Neural crest cell (in vitro differentiated cells): ENCODE measurements around the gene ELN. TPM values are rescaled to one million over a fixed set of nuclear protein-coding genes. Genes with fewer than 3 reads are reported as not detected.

Source experiments
- DNase-seq: peaks from one replicate; pipeline ENCODE4 v3.0.0; 2021; ENCODE audit warnings: low read depth, mixed read lengths, low spot score
- H3K27ac Mint-ChIP-seq: one replicate; pipeline ENCODE4 v1.8.0; 2021; ENCODE audit warnings: mild to moderate bottlenecking, mixed read lengths; ENCODE audit not compliant: unreplicated experiment
- H3K27me3 Mint-ChIP-seq: 2 replicates; pipeline ENCODE4 v1.8.0; 2021; ENCODE audit warnings: low read depth, mild to moderate bottlenecking, mixed read lengths
- H3K36me3 Mint-ChIP-seq: 2 replicates; pipeline ENCODE4 v1.8.0; 2021; ENCODE audit warnings: low read depth, mild to moderate bottlenecking, mixed read lengths
- H3K4me1 Mint-ChIP-seq: 2 replicates; pipeline ENCODE4 v1.8.0; 2021; ENCODE audit warnings: mixed read lengths
- H3K4me3 Mint-ChIP-seq: one replicate; pipeline ENCODE4 v1.8.0; 2021; ENCODE audit warnings: mild to moderate bottlenecking, mixed read lengths
- H3K9me3 Mint-ChIP-seq: 2 replicates; pipeline ENCODE4 v1.8.0; 2021; ENCODE audit warnings: mixed read lengths
- total RNA-seq: library from RNA; stranded (reverse); gene quantifications from 2 replicates; pipeline ENCODE4 v1.2.1, GENCODE V29; 2021
- TF ChIP-seq, protein P1 (sequence below): fragments of 200-600 bp; sonication (generic); conservative IDR thresholded peaks from 2 replicates; pipeline ENCODE4 v1.5.0; 2021; ENCODE audit warnings: antibody characterized with exemption, mild to moderate bottlenecking

The ELN gene
- total RNA-seq, 1 donor from 2014 or later = 1.0 TPM

DNA sequence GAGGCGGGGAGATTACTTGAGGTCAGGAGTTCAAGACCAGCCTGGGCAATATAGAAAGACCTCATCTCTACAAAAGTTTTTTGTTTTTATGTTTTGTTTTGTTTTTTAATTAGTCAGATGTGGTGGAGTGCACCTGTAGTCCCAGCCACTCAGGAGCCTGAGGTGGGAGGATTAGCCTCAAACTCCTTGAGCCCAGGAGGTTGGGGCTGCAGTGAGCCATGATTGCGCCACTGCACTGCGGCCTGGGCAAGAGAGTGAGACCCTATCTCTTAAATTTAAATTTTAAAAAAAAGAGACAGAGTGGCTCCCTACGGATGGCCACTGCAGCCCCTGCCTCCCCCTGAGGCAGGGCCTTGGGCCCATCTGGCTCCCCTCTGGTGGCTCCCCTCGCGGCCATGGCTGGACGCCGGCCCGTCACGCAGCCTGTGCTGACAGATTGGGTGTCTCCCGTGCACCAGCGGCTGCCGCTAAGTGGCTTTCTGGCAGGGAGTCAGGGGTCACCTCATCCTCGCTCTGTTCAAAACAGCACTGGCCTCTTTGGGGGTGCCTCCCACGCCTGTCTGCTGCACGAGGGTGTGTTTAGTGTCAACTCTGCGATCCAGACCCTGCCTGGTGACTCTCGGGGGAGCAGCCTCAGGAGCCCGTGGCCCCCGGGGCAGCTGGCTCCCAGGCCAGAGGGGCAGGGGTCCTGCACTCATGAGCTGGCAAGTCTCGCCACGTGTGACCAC is 44.4 kb upstream of the ELN start:
- TF ChIP-seq, protein P1, sequence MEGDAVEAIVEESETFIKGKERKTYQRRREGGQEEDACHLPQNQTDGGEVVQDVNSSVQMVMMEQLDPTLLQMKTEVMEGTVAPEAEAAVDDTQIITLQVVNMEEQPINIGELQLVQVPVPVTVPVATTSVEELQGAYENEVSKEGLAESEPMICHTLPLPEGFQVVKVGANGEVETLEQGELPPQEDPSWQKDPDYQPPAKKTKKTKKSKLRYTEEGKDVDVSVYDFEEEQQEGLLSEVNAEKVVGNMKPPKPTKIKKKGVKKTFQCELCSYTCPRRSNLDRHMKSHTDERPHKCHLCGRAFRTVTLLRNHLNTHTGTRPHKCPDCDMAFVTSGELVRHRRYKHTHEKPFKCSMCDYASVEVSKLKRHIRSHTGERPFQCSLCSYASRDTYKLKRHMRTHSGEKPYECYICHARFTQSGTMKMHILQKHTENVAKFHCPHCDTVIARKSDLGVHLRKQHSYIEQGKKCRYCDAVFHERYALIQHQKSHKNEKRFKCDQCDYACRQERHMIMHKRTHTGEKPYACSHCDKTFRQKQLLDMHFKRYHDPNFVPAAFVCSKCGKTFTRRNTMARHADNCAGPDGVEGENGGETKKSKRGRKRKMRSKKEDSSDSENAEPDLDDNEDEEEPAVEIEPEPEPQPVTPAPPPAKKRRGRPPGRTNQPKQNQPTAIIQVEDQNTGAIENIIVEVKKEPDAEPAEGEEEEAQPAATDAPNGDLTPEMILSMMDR = no peak
- no peaks in the 10 kb centered on the region for H3K36me3 Mint-ChIP-seq
- peaks cover 2% of the 10 kb centered on the region for H3K27me3 Mint-ChIP-seq
- no peak for DNase-seq
- no peak overlapping the region for H3K27ac Mint-ChIP-seq
- H3K4me3 Mint-ChIP-seq = no peak overlapping the region
- H3K4me1 Mint-ChIP-seq = peaks cover 10% of the 10 kb centered on the region
- no peaks in the 10 kb centered on the region for H3K9me3 Mint-ChIP-seq

DNA sequence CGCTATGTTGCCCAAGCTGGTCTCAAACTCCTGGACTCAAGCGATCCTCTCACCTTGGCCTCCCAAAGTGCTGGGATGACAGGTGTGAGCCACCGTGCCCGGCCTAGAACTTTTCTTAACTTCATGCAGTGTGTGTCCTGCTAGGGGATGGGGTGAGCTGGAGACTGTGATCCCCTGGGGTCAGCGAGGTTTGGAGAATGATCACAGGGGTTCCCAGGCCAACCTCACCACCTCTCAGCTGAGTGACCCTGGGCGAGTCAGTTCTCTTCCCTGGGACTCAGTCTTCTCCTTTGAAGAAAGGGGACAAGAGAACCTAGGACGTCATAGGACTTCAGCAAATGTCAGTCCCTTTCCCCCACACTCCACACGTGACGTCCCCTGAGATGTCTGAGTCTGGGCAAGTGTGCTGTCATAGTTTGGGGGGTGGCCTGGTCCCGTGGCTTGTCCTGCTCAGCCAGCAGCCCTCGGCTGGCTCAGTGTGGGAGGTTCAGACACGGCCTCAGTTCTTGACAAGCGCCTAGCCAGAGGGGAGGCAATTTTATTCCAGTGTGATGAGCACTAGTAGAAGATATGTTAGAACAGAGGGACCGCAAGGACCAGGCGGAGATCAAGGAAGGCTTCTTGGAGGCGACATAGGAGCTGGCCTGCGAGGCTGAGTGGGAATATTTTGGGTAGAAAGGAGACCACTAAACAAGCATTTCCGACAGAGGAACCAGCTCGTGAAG is 43.3 kb upstream of the ELN start:
- Mint-ChIP-seq H3K4me3 (no peak overlapping the region), H3K27ac (no peak overlapping the region), H3K9me3 (no peaks in the 10 kb centered on the region), H3K27me3 (peaks cover 2% of the 10 kb centered on the region), H3K36me3 (no peaks in the 10 kb centered on the region), H3K4me1 (peaks cover 12% of the 10 kb centered on the region)
- TF ChIP-seq, protein P1 = no peak
- DNase-seq = no peak

DNA sequence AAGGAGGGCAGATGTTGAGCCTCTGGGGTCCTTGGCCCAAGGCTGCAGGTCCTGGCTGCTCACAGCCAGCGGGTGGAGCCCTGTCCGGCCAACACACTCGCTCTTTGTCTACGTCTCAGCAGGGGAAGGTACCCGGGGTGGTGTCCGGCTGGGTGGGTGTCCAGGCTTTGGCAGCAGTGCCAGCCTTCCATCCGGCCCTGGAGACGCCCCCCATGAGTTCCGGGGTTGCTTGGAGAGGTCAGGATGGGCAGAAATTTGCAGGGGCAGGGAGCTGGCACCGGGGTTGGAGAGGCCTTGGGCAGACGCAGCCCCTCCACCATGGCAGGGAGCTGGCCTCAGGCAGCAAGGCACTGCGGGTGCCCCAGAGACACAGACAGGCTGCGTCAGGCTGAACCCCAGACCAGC is 42.2 kb upstream of the ELN start:
- TF ChIP-seq, protein P1 = no peak
- DNase-seq = no peak
- H3K27me3 Mint-ChIP-seq = peaks cover 2% of the 10 kb centered on the region
- no peaks in the 10 kb centered on the region for H3K36me3 Mint-ChIP-seq
- H3K9me3 Mint-ChIP-seq = no peaks in the 10 kb centered on the region
- no peak overlapping the region for H3K27ac Mint-ChIP-seq
- H3K4me1 Mint-ChIP-seq = peaks cover 12% of the 10 kb centered on the region
- H3K4me3 Mint-ChIP-seq = no peak overlapping the region

DNA sequence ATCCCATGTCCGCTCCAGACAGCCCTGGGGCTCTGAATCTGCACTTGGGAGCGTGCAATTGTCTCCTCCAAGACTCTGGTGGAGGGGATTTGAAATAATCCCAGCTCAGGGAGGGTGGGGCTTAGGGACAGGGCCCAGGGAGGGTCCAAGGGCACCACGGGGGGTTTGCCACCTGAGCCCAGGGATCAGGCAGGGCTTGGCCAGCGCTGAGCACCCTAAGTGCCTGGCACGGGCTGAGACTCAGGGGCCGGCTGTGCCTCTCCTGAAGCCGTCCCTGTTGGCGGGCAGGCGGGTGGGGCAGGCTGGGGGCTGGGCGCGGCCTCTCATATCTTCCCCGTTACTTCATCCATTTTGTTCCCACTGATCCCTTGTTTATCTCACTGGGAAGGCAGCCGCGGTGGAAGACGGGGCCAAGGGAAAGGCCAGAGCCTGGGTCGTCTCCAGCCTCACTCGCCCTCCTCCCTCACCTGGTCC is 41.8 kb upstream of the ELN start:
- TF ChIP-seq, protein P1 = no peak

DNA sequence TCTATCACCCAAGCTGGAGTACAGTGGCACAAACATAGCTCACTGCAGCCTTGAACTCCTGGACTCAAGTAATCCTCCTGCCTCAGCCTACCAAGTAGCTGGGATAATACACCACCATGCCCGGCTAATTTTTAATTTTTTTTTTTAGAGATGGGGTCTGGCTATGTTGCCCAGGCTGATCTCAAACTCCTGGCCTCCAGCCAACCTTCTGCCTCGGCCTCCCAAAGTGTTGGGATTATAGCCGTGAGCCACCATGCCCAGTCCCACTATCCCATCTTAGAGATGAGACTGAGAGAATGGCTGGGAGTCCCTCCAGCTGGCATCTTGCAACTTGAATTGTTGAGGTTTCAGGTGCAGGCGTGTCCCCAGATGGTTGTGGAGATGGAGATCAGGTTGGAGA is 40.7 kb upstream of the ELN start:
- Mint-ChIP-seq H3K36me3 (no peaks in the 10 kb centered on the region), H3K4me1 (peaks cover 12% of the 10 kb centered on the region), H3K27me3 (no peaks in the 10 kb centered on the region), H3K27ac (peak overlapping the region; percentile 89), H3K9me3 (no peaks in the 10 kb centered on the region), H3K4me3 (no peak overlapping the region)
- no peak for DNase-seq
- TF ChIP-seq, protein P1 = no peak

More for the DNA sequence above, 41.8 kb upstream of the ELN start:
- Mint-ChIP-seq H3K9me3 (no peaks in the 10 kb centered on the region), H3K27ac (no peak overlapping the region), H3K27me3 (peaks cover under 1% of the 10 kb centered on the region), H3K36me3 (no peaks in the 10 kb centered on the region), H3K4me1 (peaks cover 12% of the 10 kb centered on the region), H3K4me3 (no peak overlapping the region)
- no peak for DNase-seq
